KOPT-K1 (cell line): Measurements from ENCODE around the gene GPR161.

ENCODE experiments used
- H3K27ac ChIP-seq: fragments of 200-600 bp; sonication (generic); 2 replicates; pipeline ENCODE4 v1.5.1; 2016; ENCODE audit warnings: antibody characterized with exemption, mild to moderate bottlenecking, low read depth, low read length; ENCODE audit not compliant: poor library complexity, severe bottlenecking
- H3K36me3 ChIP-seq: fragments of 200-600 bp; sonication (generic); 2 replicates; pipeline ENCODE4 v1.5.1; 2017; ENCODE audit warnings: antibody characterized with exemption, mild to moderate bottlenecking, low read length, moderate library complexity; ENCODE audit not compliant: insufficient read depth
- H3K9me3 ChIP-seq: fragments of 200-600 bp; sonication (generic); 2 replicates; pipeline ENCODE4 v1.5.1; 2017; ENCODE audit warnings: antibody characterized with exemption, low read length, mild to moderate bottlenecking; ENCODE audit not compliant: insufficient read depth, poor library complexity, severe bottlenecking

The GPR161 gene

GRCh38 chr1:168105846-168106245 is 30.9 kb downstream of the GPR161 start:
- Histone ChIP-seq H3K9me3 (no peaks in the 10 kb centered on the region), H3K27ac (no peak overlapping the region), H3K36me3 (no peaks in the 10 kb centered on the region)

GRCh38 chr1:168104535-168104934 is 32.2 kb downstream of the GPR161 start:
- no peaks in the 10 kb centered on the region for H3K9me3 ChIP-seq
- no peak overlapping the region for H3K27ac ChIP-seq
- H3K36me3 ChIP-seq: no peaks in the 10 kb centered on the region

- no peaks in the 10 kb centered on the region for H3K36me3 ChIP-seq
- no peak overlapping the region for H3K27ac ChIP-seq
- no peaks in the 10 kb centered on the region for H3K9me3 ChIP-seq
Measured at GRCh38 chr1:168102487-168102886, 34.2 kb downstream of the GPR161 start.

GRCh38 chr1:168101336-168101735 is 35.4 kb downstream of the GPR161 start:
- no peaks in the 10 kb centered on the region for H3K36me3 ChIP-seq
- H3K27ac ChIP-seq: no peak overlapping the region
- H3K9me3 ChIP-seq: no peaks in the 10 kb centered on the region

GRCh38 chr1:168100315-168101002 is 36.3 kb downstream of the GPR161 start:
- no peaks in the 10 kb centered on the region for H3K9me3 ChIP-seq
- no peaks in the 10 kb centered on the region for H3K36me3 ChIP-seq
- H3K27ac ChIP-seq: no peak overlapping the region

GRCh38 chr1:168099337-168099801 is 37.4 kb downstream of the GPR161 start:
- Histone ChIP-seq H3K36me3 (no peaks in the 10 kb centered on the region), H3K9me3 (no peaks in the 10 kb centered on the region), H3K27ac (no peak overlapping the region)

- Histone ChIP-seq H3K36me3 (no peaks in the 10 kb centered on the region), H3K27ac (no peak overlapping the region), H3K9me3 (no peaks in the 10 kb centered on the region)
Measured at GRCh38 chr1:168098534-168099320, 38.0 kb downstream of the GPR161 start.

GRCh38 chr1:168097921-168098528 is 38.7 kb downstream of the GPR161 start:
- Histone ChIP-seq H3K27ac (no peak overlapping the region), H3K9me3 (no peaks in the 10 kb centered on the region), H3K36me3 (no peaks in the 10 kb centered on the region)

GRCh38 chr1:168096296-168097165 is 40.2 kb downstream of the GPR161 start:
- Histone ChIP-seq H3K36me3 (no peaks in the 10 kb centered on the region), H3K9me3 (no peaks in the 10 kb centered on the region), H3K27ac (no peak overlapping the region)

GRCh38 chr1:168095476-168095875 is 41.3 kb downstream of the GPR161 start:
- no peaks in the 10 kb centered on the region for H3K36me3 ChIP-seq
- no peaks in the 10 kb centered on the region for H3K9me3 ChIP-seq
- H3K27ac ChIP-seq: no peak overlapping the region

- Histone ChIP-seq H3K36me3 (no peaks in the 10 kb centered on the region), H3K9me3 (no peaks in the 10 kb centered on the region), H3K27ac (no peak overlapping the region)
Measured at GRCh38 chr1:168093616-168094015, 43.1 kb downstream of the GPR161 start.

GRCh38 chr1:168092566-168093355 is 44.0 kb downstream of the GPR161 start:
- Histone ChIP-seq H3K36me3 (no peaks in the 10 kb centered on the region), H3K9me3 (no peaks in the 10 kb centered on the region), H3K27ac (no peak overlapping the region)

- H3K36me3 ChIP-seq: no peaks in the 10 kb centered on the region
Measured at GRCh38 chr1:168091720-168092550, 44.8 kb downstream of the GPR161 start.

More at GRCh38 chr1:168091720-168092550, 44.8 kb downstream of the GPR161 start:
- no peaks in the 10 kb centered on the region for H3K9me3 ChIP-seq
- no peak overlapping the region for H3K27ac ChIP-seq
